H1 (cell line): ENCODE measurements around the gene FLVCR1. TPM values are rescaled to one million over a fixed set of nuclear protein-coding genes. Genes with fewer than 3 reads are reported as not detected.

Source experiments
- CTCF ChIA-PET: fragments of 300-600 bp; sonication (Branson Sonifier 250); formaldehyde crosslinking; loops from one replicate; lab custom pipeline; 2021; ENCODE audit not compliant: partially characterized antibody; lab: Charles Lee
- POLR2A ChIA-PET: fragments of 300-600 bp; sonication (Branson Sonifier 250); formaldehyde crosslinking; loops from one replicate; lab custom pipeline; 2021; ENCODE audit warnings: inconsistent platforms; ENCODE audit not compliant: partially characterized antibody; lab: Charles Lee
- DNase-seq, 2 experiments: peaks; one replicate each; pipeline versions ENCODE4 v3.0.0 to v3.0.0-alpha.2; 2010 to 2022; ENCODE audit warnings: low spot score in 2 of 2, low read depth in 1 of 2, mixed read lengths in 1 of 2
- FAIRE-seq: peaks from 2 replicates; lab custom pipeline; 2011; peaks lifted over from hg19 to GRCh38; lab: Jason Lieb, UNC
- H2AFZ ChIP-seq: 2 replicates; pipeline ENCODE4 v1.8.1; 2012; ENCODE audit warnings: low read length, inconsistent platforms
- H2AK5ac ChIP-seq: 2 replicates; pipeline ENCODE4 v1.6.1; 2013; ENCODE audit warnings: low read depth, low read length
- H2BK120ac ChIP-seq: replicated peaks from 2 replicates; pipeline ENCODE3; 2013; ENCODE audit warnings: low read depth, low read length, inconsistent platforms
- H2BK12ac ChIP-seq: 2 replicates; pipeline ENCODE4 v1.6.1; 2013; ENCODE audit warnings: low read depth, low read length
- H2BK15ac ChIP-seq: 2 replicates; pipeline ENCODE4 v1.6.1; 2013; ENCODE audit warnings: low read length
- H2BK20ac ChIP-seq: 2 replicates; pipeline ENCODE4 v1.6.1; 2013; ENCODE audit warnings: low read length
- H2BK5ac ChIP-seq: 2 replicates; pipeline ENCODE4 v1.6.1; 2013; ENCODE audit warnings: low read depth, low read length
- H3K14ac ChIP-seq: 2 replicates; pipeline ENCODE4 v1.6.1; 2013; ENCODE audit warnings: inconsistent platforms; ENCODE audit not compliant: insufficient read length
- H3K18ac ChIP-seq: 2 replicates; pipeline ENCODE4 v1.6.1; 2013; ENCODE audit warnings: low read length; ENCODE audit errors: extremely low read depth
- H3K23ac ChIP-seq: 2 replicates; pipeline ENCODE4 v1.6.1; 2013; ENCODE audit warnings: inconsistent platforms; ENCODE audit not compliant: insufficient read length
- H3K23me2 ChIP-seq: 2 replicates; pipeline ENCODE4 v1.6.1; 2013; ENCODE audit warnings: low read depth, low read length
- H3K27ac ChIP-seq: 2 replicates; pipeline ENCODE4 v1.6.1; 2011; ENCODE audit warnings: low read depth, low read length, inconsistent platforms
- H3K27me3 ChIP-seq, 4 experiments: replicated peaks in 1 of 4; 1 replicate in 1 of 4; 2 replicates in 3 of 4; pipeline versions ENCODE4 v1.6.1 to v1.8.1; 2011 to 2013; ENCODE audit warnings: low read length in 3 of 4, mild to moderate bottlenecking in 3 of 4, inconsistent platforms in 2 of 4, mixed read lengths in 2 of 4, moderate library complexity in 1 of 4; ENCODE audit not compliant: control insufficient read depth in 3 of 4, insufficient read depth in 3 of 4; ENCODE audit errors: extremely low read depth in 1 of 4
- H3K36me3 ChIP-seq, 4 experiments: 2 replicates each; pipeline versions ENCODE4 v1.6.1 to v1.8.1; 2011 to 2013; ENCODE audit warnings: mild to moderate bottlenecking in 4 of 4, low read length in 3 of 4, moderate library complexity in 2 of 4, control low read depth in 1 of 4, inconsistent platforms in 1 of 4; ENCODE audit not compliant: insufficient read depth in 4 of 4, control insufficient read depth in 2 of 4
- H3K4ac ChIP-seq: replicated peaks from 2 replicates; pipeline ENCODE3; 2013; ENCODE audit warnings: low read length, low read depth, mixed read lengths, inconsistent platforms; ENCODE audit not compliant: insufficient read length
- H3K4me1 ChIP-seq, 4 experiments: replicated peaks in 1 of 4; 1 replicate in 1 of 4; 2 replicates in 3 of 4; pipeline versions ENCODE4 v1.6.1 to v1.8.1; 2011 to 2013; ENCODE audit warnings: low read length in 3 of 4, inconsistent platforms in 2 of 4, mixed read lengths in 1 of 4; ENCODE audit not compliant: insufficient read depth in 4 of 4, control insufficient read depth in 3 of 4
- H3K4me2 ChIP-seq, 2 experiments: 2 replicates each; pipeline versions ENCODE4 v1.6.1 to v1.8.1; 2011 to 2013; ENCODE audit warnings: low read depth in 2 of 2, low read length in 2 of 2, control low read depth in 1 of 2, inconsistent platforms in 1 of 2, mild to moderate bottlenecking in 1 of 2; ENCODE audit not compliant: insufficient read depth in 1 of 2
- H3K4me3 ChIP-seq, 4 experiments: fragments of 200-600, 300-600 bp in 1 of 4; sonication (generic), shearing (Covaris generic), sonication (Bioruptor Twin) in 1 of 4; 2 replicates each; pipeline versions ENCODE4 v1.5.1 to v1.8.1; 2011 to 2016; ENCODE audit warnings: low read length in 4 of 4, low read depth in 3 of 4, control low read depth in 2 of 4, inconsistent platforms in 2 of 4, mild to moderate bottlenecking in 2 of 4, mixed read lengths in 1 of 4, moderate library complexity in 1 of 4; ENCODE audit not compliant: insufficient read depth in 2 of 4; ENCODE audit errors: extremely low read depth in 1 of 4
- H3K56ac ChIP-seq: replicated peaks from 2 replicates; pipeline ENCODE3; 2013; ENCODE audit warnings: low read depth, mild to moderate bottlenecking, mixed read lengths, low read length, inconsistent platforms; ENCODE audit not compliant: insufficient read length
- H3K79me1 ChIP-seq: 2 replicates; pipeline ENCODE4 v1.6.1; 2013; ENCODE audit warnings: low read depth, low read length, control low read depth
- H3K79me2 ChIP-seq, 2 experiments: 2 replicates each; pipeline versions ENCODE4 v1.6.1 to v1.8.1; 2012 to 2013; ENCODE audit warnings: low read length in 2 of 2, mild to moderate bottlenecking in 2 of 2, inconsistent platforms in 1 of 2; ENCODE audit not compliant: insufficient read depth in 2 of 2, control insufficient read depth in 1 of 2
- H3K9ac ChIP-seq, 4 experiments: replicated peaks in 1 of 4; 1 replicate in 1 of 4; 2 replicates in 3 of 4; pipeline versions ENCODE4 v1.6.1 to v1.8.1; 2011 to 2013; ENCODE audit warnings: low read depth in 3 of 4, low read length in 3 of 4, control low read depth in 2 of 4, mild to moderate bottlenecking in 2 of 4, moderate library complexity in 2 of 4, inconsistent platforms in 1 of 4; ENCODE audit errors: extremely low read depth in 1 of 4
- H3K9me3 ChIP-seq, 2 experiments: 2 replicates each; pipeline versions ENCODE4 v1.6.1 to v1.8.1; 2012 to 2013; ENCODE audit warnings: mild to moderate bottlenecking in 2 of 2, moderate library complexity in 2 of 2, control low read depth in 1 of 2, inconsistent platforms in 1 of 2, low read depth in 1 of 2, low read length in 1 of 2, mixed read lengths in 1 of 2; ENCODE audit not compliant: insufficient read depth in 2 of 2
- H4K20me1 ChIP-seq, 2 experiments: replicated peaks in 1 of 2; 2 replicates each; pipeline versions ENCODE3 to v1.8.1; 2011 to 2013; ENCODE audit warnings: inconsistent platforms in 2 of 2, low read length in 2 of 2, mild to moderate bottlenecking in 1 of 2; ENCODE audit not compliant: insufficient read depth in 2 of 2, control insufficient read depth in 1 of 2
- H4K5ac ChIP-seq: 2 replicates; pipeline ENCODE4 v1.6.1; 2013; ENCODE audit warnings: low read length, low read depth, mixed read lengths, inconsistent platforms; ENCODE audit not compliant: insufficient read length
- H4K8ac ChIP-seq: 2 replicates; pipeline ENCODE4 v1.8.0; 2013; ENCODE audit warnings: mild to moderate bottlenecking, moderate library complexity, low read length, inconsistent platforms; ENCODE audit not compliant: insufficient read depth; ENCODE audit errors: extremely low read depth
- H4K91ac ChIP-seq: replicated peaks from 2 replicates; pipeline ENCODE3; 2013; ENCODE audit warnings: low read length, mixed read lengths, inconsistent platforms; ENCODE audit not compliant: insufficient read length
- ASH2L ChIP-seq: fragments of 200-600, 300-600 bp; sonication (generic); IDR thresholded peaks from one replicate; pipeline ENCODE4 v1.7.1; 2017; ENCODE audit warnings: low read length
- BACH1 ChIP-seq: IDR thresholded peaks from 2 replicates; pipeline ENCODE4 v1.6.1; 2012; ENCODE audit warnings: low read length, improper control_type of control experiment
- BCL11A ChIP-seq, 2 experiments: IDR thresholded peaks; one replicate each; pipeline ENCODE4 v1.6.1; 2011; ENCODE audit warnings: low read depth in 2 of 2, low read length in 2 of 2, mild to moderate bottlenecking in 2 of 2
- CEBPB ChIP-seq: IDR thresholded peaks from 2 replicates; pipeline ENCODE4 v1.6.1; 2012; ENCODE audit warnings: low read depth, low read length
- JUN ChIP-seq: IDR thresholded peaks from 2 replicates; pipeline ENCODE4 v1.6.1; 2011; ENCODE audit warnings: low read depth, mild to moderate bottlenecking, improper control_type of control experiment, low read length
- JUND ChIP-seq: IDR thresholded peaks from 2 replicates; pipeline ENCODE4 v1.6.1; 2011; ENCODE audit warnings: mild to moderate bottlenecking, improper control_type of control experiment, low read length
- KDM1A ChIP-seq: fragments of 200-600, 300-600 bp; sonication (generic); IDR thresholded peaks from 2 replicates; pipeline ENCODE4 v1.7.1; 2016; ENCODE audit warnings: mild to moderate bottlenecking, low read length, borderline replicate concordance
- KDM4A ChIP-seq: IDR thresholded peaks from one replicate; pipeline ENCODE4 v1.7.1; 2012; ENCODE audit warnings: low read depth, mild to moderate bottlenecking, moderate library complexity, low read length, inconsistent platforms; ENCODE audit not compliant: severe bottlenecking
- NRF1 ChIP-seq: IDR thresholded peaks from 2 replicates; pipeline ENCODE4 v1.6.1; 2011; ENCODE audit warnings: mild to moderate bottlenecking, low read depth, low read length, improper control_type of control experiment
- RNF2 ChIP-seq: fragments of 200-900, 300-1000 bp; sonication (generic); IDR thresholded peaks from 2 replicates; pipeline ENCODE4 v1.7.1; 2016; ENCODE audit warnings: borderline replicate concordance, low read depth, mild to moderate bottlenecking, antibody characterized with exemption, low read length; ENCODE audit not compliant: poor library complexity, severe bottlenecking; ENCODE audit errors: missing control alignments
- SIRT6 ChIP-seq: IDR thresholded peaks from one replicate; pipeline ENCODE4 v1.7.1; 2012; ENCODE audit warnings: low read length, inconsistent platforms
- SRF ChIP-seq: IDR thresholded peaks from 2 replicates; pipeline ENCODE4 v1.6.1; 2011; ENCODE audit warnings: mild to moderate bottlenecking, low read depth, low read length, moderate library complexity
- TAF1 ChIP-seq: IDR thresholded peaks from 2 replicates; pipeline ENCODE4 v1.6.1; 2011; ENCODE audit warnings: mild to moderate bottlenecking, low read depth, low read length
- WGBS, 2 experiments: shearing (Covaris generic) in 1 of 2; methylation state at CpG; one replicate each; pipeline versions ENCODE4 v1.1.6 to v1.1.7; 2013 to 2015; ENCODE audit warnings: low lambda C conversion rate in 2 of 2, mixed read lengths in 2 of 2, inconsistent platforms in 1 of 2, low coverage in 1 of 2, missing lambda C conversion rate in 1 of 2; ENCODE audit not compliant: insufficient replicate concordance in 2 of 2, insufficient coverage in 1 of 2, insufficient read length in 1 of 2; ENCODE audit errors: extremely low coverage in 1 of 2, missing lambda C conversion rate in 1 of 2; 5-methylcytosine and 5-hydroxymethylcytosine counted together
- polyA plus RNA-seq, 7 experiments: library from polyadenylated mRNA; depleted of rRNA in 3 of 7; stranded (reverse) in 5 of 7; unstranded in 2 of 7; fragments of >200 nt in 5 of 7; fragments of 200-250 nt in 2 of 7; gene quantifications; 1 replicate in 5 of 7; 2 replicates in 1 of 7; 4 replicates in 1 of 7; pipeline versions ENCODE4 v1.2.1 to v1.2.3, GENCODE V29; 2011 to 2013; ENCODE audit warnings: missing spikeins in 2 of 7, mixed read lengths in 2 of 7
- total RNA-seq: library from RNA; stranded (reverse); fragmentation: NEBNext Ultra II Directional; extraction: Animal tissue kit (Norgen Biotek cat#: 25700); gene quantifications from 2 replicates; pipeline ENCODE4 v1.2.1, GENCODE V29; 2021

FLVCR1 gene
- total and polyA plus RNA-seq, 2 of the 8 experiments (the other 6 are each of a cell fraction or from before 2014, with no cell fraction given): 31.8 to 75.7 TPM

DNA sequence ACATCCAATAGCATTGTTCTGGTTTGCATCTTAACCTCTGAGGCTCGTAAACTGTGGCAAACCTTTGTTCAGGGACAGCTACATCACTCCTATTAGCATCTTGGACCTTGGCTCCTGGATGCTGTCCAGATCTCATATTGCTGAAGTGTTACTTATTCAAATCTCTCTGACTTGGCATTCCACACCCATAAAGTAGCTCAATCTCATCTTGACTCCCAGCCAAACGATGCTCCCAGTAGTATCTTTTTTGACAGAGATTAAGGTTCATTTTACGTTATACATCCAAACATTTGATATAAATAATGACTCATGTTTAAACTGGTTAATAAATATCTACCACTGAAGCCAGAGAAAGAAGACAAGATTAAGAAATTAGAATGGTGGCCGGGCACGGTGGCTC, 4.4 kb upstream of the FLVCR1 start:
- no peak overlapping the region for H3K56ac ChIP-seq
- no peak overlapping the region for H2BK120ac ChIP-seq
- peaks cover 0 to 3% (median 0%) of the 10 kb centered on the region in 4 experiments; a peak in 1 of 8 replicates for H3K36me3 ChIP-seq
- H3K9me3 ChIP-seq: no peaks in the 10 kb centered on the region
- H2BK15ac ChIP-seq: no peak overlapping the region
- H2AFZ ChIP-seq: no peak overlapping the region
- H3K23ac ChIP-seq: no peak overlapping the region
- no peak overlapping the region for H3K18ac ChIP-seq
- no peak overlapping the region for H4K5ac ChIP-seq
- no peak overlapping the region for H3K4ac ChIP-seq
- no peak overlapping the region for H4K91ac ChIP-seq
- no peak overlapping the region for H3K27ac ChIP-seq
- ChIA-PET CTCF (interaction anchor here (0.8 to 1.5 kb wide), 2 partner anchors 104 to 141 kb away, joined by 3 read pairs; no protein-coding TSS in a partner anchor), POLR2A (interaction anchor here (0.7 to 1.8 kb wide), 5 partner anchors 9 to 97 kb away, joined by 3 to 4 read pairs (median 3); partner anchors contain the start of gene VASH2)
- no peak overlapping the region for H3K4me2 ChIP-seq
- H4K8ac ChIP-seq: no peak overlapping the region
- WGBS, 2 experiments: 97% methylated on average over 5 of the region's 5 CpGs; no CpG with 5 or more reads in 1 of the 2 experiments
- H2AK5ac ChIP-seq: no peak overlapping the region
- peaks cover 2 to 19% (median 6%) of the 10 kb centered on the region in 4 experiments; a peak in 6 of 7 replicates for H3K4me1 ChIP-seq
- H2BK20ac ChIP-seq: no peak overlapping the region
- H3K14ac ChIP-seq: no peak overlapping the region
- H4K20me1 ChIP-seq: peaks cover 0 to 5% of the 10 kb centered on the region in 2 experiments
- H3K79me1 ChIP-seq: peaks cover 2% of the 10 kb centered on the region; the same call in 1 of the 2 replicates
- DNase-seq (no peak), FAIRE-seq (no peak)
- peaks cover 9 to 18% of the 10 kb centered on the region in 2 experiments for H3K79me2 ChIP-seq
- H2BK5ac ChIP-seq: no peak overlapping the region
- no peak overlapping the region for H2BK12ac ChIP-seq
- H3K23me2 ChIP-seq: peaks cover 4% of the 10 kb centered on the region
- H3K27me3 ChIP-seq: no peaks in the 10 kb centered on the region
- no peak overlapping the region for H3K9ac ChIP-seq
- H3K4me3 ChIP-seq: no peak overlapping the region
- TF ChIP-seq BACH1: no peak
- no peak for TF ChIP-seq ASH2L
- no peak for TF ChIP-seq SRF
- TF ChIP-seq NRF1: no peak
- no peak for TF ChIP-seq CEBPB
- no peak for TF ChIP-seq RNF2
- TF ChIP-seq BCL11A (IDR thresholded peaks at IDR 0.05; ENCODE audit: low read depth in 2 of 2, low read length in 2 of 2): no peak
- no peak for TF ChIP-seq JUN
- no peak for TF ChIP-seq KDM1A
- TF ChIP-seq SIRT6: no peak
- no peak for TF ChIP-seq KDM4A
- no peak for TF ChIP-seq TAF1
- no peak for TF ChIP-seq JUND
